Measurements from ENCODE around the gene ZFP92. TPM values are rescaled to one million over a fixed set of nuclear protein-coding genes. Genes with fewer than 3 reads are reported as not detected.

Gene ZFP92
- 1 to 10 TPM; 1.5 to 1.6 TPM for total RNA-seq

GRCh38 chrX:153411255-153411987 is at the start of gene ZFP92:
ZFP92 (plus strand) TSS chrX:153411472; CDS start chrX:153418323, 6,851 bp downstream.
- Mint-ChIP-seq H3K9me3 (no peaks in the 10 kb centered on the region), H3K27me3 (no peaks in the 10 kb centered on the region), H3K27ac (no peak within 1 kb of the TSS), H3K4me3 (peak within 1 kb of the TSS; percentile 62), H3K36me3 (no peaks in the 10 kb centered on the region), H3K4me1 (ENCODE audit: low read depth) (peaks cover 7% of the 10 kb centered on the region)
- ChIA-PET CTCF (no interaction called here), POLR2A (no interaction called here)
- intact Hi-C loops (cut with micrococcal nuclease) = no loop called here
- DNase-seq = peak; percentile 51

- ChIA-PET CTCF (no interaction called here), POLR2A (no interaction called here)
- Mint-ChIP-seq H3K4me1 (ENCODE audit: low read depth) (no peaks in the 10 kb centered on the region), H3K4me3 (no peak overlapping the region), H3K9me3 (peaks cover 21% of the 10 kb centered on the region), H3K36me3 (peaks cover 6% of the 10 kb centered on the region), H3K27ac (no peak overlapping the region), H3K27me3 (no peaks in the 10 kb centered on the region)
- no peak for DNase-seq
- intact Hi-C loops (cut with micrococcal nuclease) = no loop called here
Observed at GRCh38 chrX:153361781-153362397, 49.4 kb upstream of the ZFP92 start.

GRCh38 chrX:153365670-153366069 is 45.6 kb upstream of the ZFP92 start:
- DNase-seq = no peak
- Mint-ChIP-seq H3K4me1 (ENCODE audit: low read depth) (peaks cover 12% of the 10 kb centered on the region), H3K9me3 (no peaks in the 10 kb centered on the region), H3K36me3 (peaks cover 1% of the 10 kb centered on the region), H3K27ac (no peak overlapping the region), H3K27me3 (no peaks in the 10 kb centered on the region), H3K4me3 (no peak overlapping the region)
- ChIA-PET POLR2A (no interaction called here), CTCF (no interaction called here)
- intact Hi-C loops (cut with micrococcal nuclease) = no loop called here

DNA sequence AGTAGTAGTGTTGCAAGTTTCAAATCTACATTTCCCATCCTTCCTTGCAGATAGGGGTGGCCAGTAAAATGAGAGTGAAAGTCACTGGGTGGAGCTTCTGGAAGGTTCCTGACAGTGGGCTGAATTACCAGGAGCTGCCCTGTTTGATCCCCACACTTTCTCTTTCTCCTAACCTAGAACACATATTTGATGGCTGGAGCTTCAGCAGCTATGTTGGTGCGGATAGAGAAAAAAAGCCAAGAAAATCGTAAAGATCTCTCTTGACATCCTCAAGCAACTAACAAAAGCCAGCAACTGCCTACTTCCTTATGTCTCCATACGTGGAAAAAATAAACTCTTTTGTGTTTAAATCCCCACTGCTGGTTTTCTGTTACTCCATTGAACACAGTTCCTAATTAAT is 45.2 kb upstream of the ZFP92 start:
- Mint-ChIP-seq H3K36me3 (no peaks in the 10 kb centered on the region), H3K27me3 (peaks cover 3% of the 10 kb centered on the region), H3K27ac (no peak overlapping the region), H3K4me3 (no peak overlapping the region), H3K9me3 (no peaks in the 10 kb centered on the region), H3K4me1 (ENCODE audit: low read depth) (peaks cover 16% of the 10 kb centered on the region)
- intact Hi-C loops (cut with micrococcal nuclease) = no loop called here
- CTCF ChIA-PET = no interaction called here
- POLR2A ChIA-PET = no interaction called here
- no peak for DNase-seq

DNA sequence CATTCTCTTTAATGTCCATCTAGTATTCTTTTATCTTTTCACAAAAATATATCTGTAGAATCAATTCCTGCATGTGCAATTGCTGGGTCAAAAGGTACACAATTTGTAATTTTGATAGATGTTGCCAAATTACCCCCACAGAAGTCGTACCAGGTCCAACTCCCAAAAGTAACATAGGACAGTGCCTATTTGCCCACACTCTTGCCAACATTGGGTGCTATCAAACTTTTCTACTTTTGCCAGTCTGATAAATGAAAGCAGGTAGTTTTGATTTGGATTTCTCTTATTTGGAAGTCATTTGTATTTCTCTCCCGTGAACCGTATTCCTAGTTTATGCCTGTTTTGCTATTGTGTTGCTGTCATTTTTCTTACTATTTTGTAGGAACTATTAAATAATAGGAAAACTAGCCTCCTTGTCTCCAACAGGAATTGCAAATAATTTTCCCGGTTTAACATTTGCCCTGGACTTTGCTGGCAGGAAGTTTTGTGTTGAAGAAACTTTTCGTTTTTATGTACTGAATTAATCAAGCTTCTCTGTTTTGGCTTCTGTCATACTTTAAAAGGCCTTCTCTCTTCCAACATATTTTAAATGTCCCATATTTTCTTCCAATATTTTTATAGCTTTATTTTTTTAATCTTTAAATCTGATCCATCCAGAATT is 44.3 kb upstream of the ZFP92 start:
- ChIA-PET CTCF (no interaction called here), POLR2A (no interaction called here)
- intact Hi-C loops (cut with micrococcal nuclease) = no loop called here
- Mint-ChIP-seq H3K9me3 (no peaks in the 10 kb centered on the region), H3K4me1 (ENCODE audit: low read depth) (peaks cover 21% of the 10 kb centered on the region), H3K4me3 (no peak overlapping the region), H3K27me3 (peaks cover 3% of the 10 kb centered on the region), H3K36me3 (no peaks in the 10 kb centered on the region), H3K27ac (no peak overlapping the region)
- no peak for DNase-seq

GRCh38 chrX:153370293-153371055 is 40.8 kb upstream of the ZFP92 start:
- CTCF ChIA-PET = no interaction called here
- Mint-ChIP-seq H3K4me1 (ENCODE audit: low read depth) (peaks cover 21% of the 10 kb centered on the region), H3K27me3 (peaks cover 3% of the 10 kb centered on the region), H3K36me3 (no peaks in the 10 kb centered on the region), H3K27ac (peak overlapping the region; percentile 7), H3K9me3 (no peaks in the 10 kb centered on the region), H3K4me3 (no peak overlapping the region)
- POLR2A ChIA-PET = no interaction called here
- intact Hi-C loops (cut with micrococcal nuclease) = loop anchor here (1.0 kb wide), 1 partner anchor 36 kb away; the partner anchor contains the start of gene ZNF275
- peak; percentile 36 for DNase-seq

DNA sequence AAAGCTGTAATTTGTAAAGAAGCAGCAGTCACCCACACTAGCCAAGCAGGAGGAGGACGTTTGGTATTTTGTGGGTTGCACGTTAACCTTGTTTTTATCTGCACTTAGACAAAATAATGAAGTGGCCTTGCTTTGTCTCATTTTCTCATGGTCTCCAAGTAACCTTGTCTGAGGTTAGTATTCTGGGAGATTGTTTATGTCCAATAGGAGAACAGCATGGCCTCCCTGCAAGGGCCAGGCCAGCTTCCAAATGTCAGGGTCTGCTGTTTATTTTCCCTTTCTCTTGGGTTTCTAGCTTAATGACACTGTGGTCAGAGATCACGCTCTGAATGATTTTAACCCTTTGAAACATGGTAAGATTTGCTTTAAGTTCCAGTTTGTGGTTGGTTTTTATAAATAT is 40.0 kb upstream of the ZFP92 start:
- no peak for DNase-seq
- CTCF ChIA-PET = no interaction called here
- intact Hi-C loops (cut with micrococcal nuclease) = no loop called here
- Mint-ChIP-seq H3K36me3 (no peaks in the 10 kb centered on the region), H3K9me3 (no peaks in the 10 kb centered on the region), H3K27ac (no peak overlapping the region), H3K27me3 (peaks cover 3% of the 10 kb centered on the region), H3K4me3 (no peak overlapping the region), H3K4me1 (ENCODE audit: low read depth) (peaks cover 21% of the 10 kb centered on the region)
- POLR2A ChIA-PET = no interaction called here

- no peak for DNase-seq
- POLR2A ChIA-PET = no interaction called here
Observed at GRCh38 chrX:153372949-153373348, 38.3 kb upstream of the ZFP92 start.

GRCh38 chrX:153374426-153374825 is 36.8 kb upstream of the ZFP92 start:
- no peak for DNase-seq
- Mint-ChIP-seq H3K4me1 (ENCODE audit: low read depth) (peaks cover 21% of the 10 kb centered on the region), H3K9me3 (no peaks in the 10 kb centered on the region), H3K27ac (no peak overlapping the region), H3K36me3 (no peaks in the 10 kb centered on the region), H3K27me3 (peaks cover 3% of the 10 kb centered on the region), H3K4me3 (no peak overlapping the region)
- POLR2A ChIA-PET = no interaction called here
- CTCF ChIA-PET = no interaction called here
- intact Hi-C loops (cut with micrococcal nuclease) = no loop called here

More at GRCh38 chrX:153372949-153373348, 38.3 kb upstream of the ZFP92 start:
- CTCF ChIA-PET = interaction anchor here (1.3 kb wide), 1 partner anchor 8 kb away, joined by 3 read pairs; no protein-coding TSS in a partner anchor
- H3K27ac Mint-ChIP-seq = no peak overlapping the region
- no peaks in the 10 kb centered on the region for H3K36me3 Mint-ChIP-seq
- H3K27me3 Mint-ChIP-seq = peaks cover 3% of the 10 kb centered on the region
- intact Hi-C loops (cut with micrococcal nuclease) = no loop called here
- no peaks in the 10 kb centered on the region for H3K9me3 Mint-ChIP-seq
- no peak overlapping the region for H3K4me3 Mint-ChIP-seq
- H3K4me1 Mint-ChIP-seq (ENCODE audit: low read depth) = peaks cover 21% of the 10 kb centered on the region

- no peak for DNase-seq
- Mint-ChIP-seq H3K27ac (no peak overlapping the region), H3K36me3 (no peaks in the 10 kb centered on the region), H3K4me3 (no peak overlapping the region), H3K27me3 (peaks cover 3% of the 10 kb centered on the region), H3K4me1 (ENCODE audit: low read depth) (peaks cover 10% of the 10 kb centered on the region), H3K9me3 (no peaks in the 10 kb centered on the region)
- ChIA-PET POLR2A (no interaction called here), CTCF (no interaction called here)
- intact Hi-C loops (cut with micrococcal nuclease) = no loop called here
Observed at GRCh38 chrX:153375571-153375970, 35.7 kb upstream of the ZFP92 start.

DNA sequence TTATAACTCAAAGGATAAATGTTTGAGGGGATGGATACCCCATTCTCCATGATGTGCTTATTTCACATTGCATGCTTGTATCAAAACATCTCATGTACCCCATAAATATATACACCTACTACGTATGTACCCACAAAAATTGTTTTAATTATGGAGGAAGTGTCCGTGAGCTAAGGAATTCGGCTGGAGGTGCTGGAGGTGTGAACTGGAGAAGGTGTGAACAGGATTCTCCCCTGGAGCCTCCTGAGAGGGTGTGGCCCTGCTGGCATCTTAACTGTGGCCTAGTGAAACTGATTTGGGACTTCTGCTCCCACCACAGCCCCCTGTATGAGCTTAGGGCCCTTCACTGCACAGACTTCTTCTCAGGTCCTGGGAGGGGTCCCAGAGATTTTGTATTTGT is 33.5 kb upstream of the ZFP92 start:
- no peak for DNase-seq
- CTCF ChIA-PET = no interaction called here
- H3K36me3 Mint-ChIP-seq = no peaks in the 10 kb centered on the region
- H3K27me3 Mint-ChIP-seq = no peaks in the 10 kb centered on the region
- POLR2A ChIA-PET = no interaction called here
- no peaks in the 10 kb centered on the region for H3K9me3 Mint-ChIP-seq
- no peaks in the 10 kb centered on the region for H3K4me1 Mint-ChIP-seq (ENCODE audit: low read depth)
- no peak overlapping the region for H3K27ac Mint-ChIP-seq
- intact Hi-C loops (cut with micrococcal nuclease) = no loop called here
- H3K4me3 Mint-ChIP-seq = no peak overlapping the region

DNA sequence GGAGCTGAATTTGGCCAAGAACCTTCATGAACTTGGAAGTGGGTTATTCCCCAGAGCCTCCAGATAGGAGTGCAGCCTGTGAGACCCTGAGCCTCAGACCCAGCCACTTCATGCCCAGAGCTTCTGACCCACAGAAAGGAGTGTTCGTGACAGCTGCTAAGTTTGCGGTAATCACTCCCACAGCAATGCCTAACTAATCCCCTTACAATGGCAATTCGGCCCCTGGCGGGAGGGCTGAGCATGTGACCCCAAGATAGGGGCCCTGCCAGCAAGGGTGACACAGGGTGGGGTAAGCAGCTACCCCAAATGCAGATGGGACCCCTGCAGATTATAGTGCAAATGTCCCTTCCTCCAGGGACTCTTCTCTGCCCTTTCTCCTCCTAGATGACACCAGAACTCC is 32.7 kb upstream of the ZFP92 start:
- Mint-ChIP-seq H3K27me3 (no peaks in the 10 kb centered on the region), H3K4me3 (no peak overlapping the region), H3K4me1 (ENCODE audit: low read depth) (no peaks in the 10 kb centered on the region), H3K9me3 (no peaks in the 10 kb centered on the region), H3K27ac (no peak overlapping the region), H3K36me3 (no peaks in the 10 kb centered on the region)
- CTCF ChIA-PET = no interaction called here
- DNase-seq = no peak
- POLR2A ChIA-PET = no interaction called here
- intact Hi-C loops (cut with micrococcal nuclease) = no loop called here
